Peyer's patch (tissue), 4 donors: ENCODE data around the gene ZNF770.

Source experiments
- POLR2A ChIP-seq, 2 donors: fragments of 450-650 bp; IDR thresholded peaks; one replicate each; pipeline ENCODE4 v1.5.1; 2017; ENCODE audit warnings: antibody characterized with exemption in 2 of 2, mild to moderate bottlenecking in 2 of 2, moderate library complexity in 2 of 2
- TF ChIP-seq, protein P1 (sequence below), 6 experiments: fragments of 450-650 bp in 4 of 6; fragments of 200-600 bp in 2 of 6; sonication (generic) in 1 of 6; IDR thresholded peaks; one replicate each; pipeline ENCODE4 v1.5.1; 2017 to 2019; ENCODE audit warnings: antibody characterized with exemption in 6 of 6, mild to moderate bottlenecking in 3 of 6, moderate library complexity in 1 of 6

DNA sequence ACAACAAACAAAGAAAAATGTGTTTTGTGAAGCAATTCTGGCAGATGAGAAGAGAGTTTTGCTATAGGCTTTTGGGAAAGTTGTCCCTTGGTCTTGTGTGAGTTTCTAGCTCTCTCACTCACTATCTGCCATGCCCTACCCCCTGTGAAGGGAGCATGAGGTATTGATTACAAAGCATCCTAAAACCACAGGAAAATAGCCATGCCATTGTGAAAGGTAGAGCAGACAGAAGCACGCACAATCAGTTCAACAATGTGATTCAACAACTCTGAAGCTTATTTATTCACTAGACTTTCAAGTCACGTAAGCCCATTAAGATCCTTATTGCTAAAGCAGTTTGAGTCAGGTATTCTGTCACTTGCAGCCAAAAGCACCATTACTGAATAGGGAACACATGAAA is 12.0 kb downstream of the ZNF770 start:
- TF ChIP-seq, protein P1, sequence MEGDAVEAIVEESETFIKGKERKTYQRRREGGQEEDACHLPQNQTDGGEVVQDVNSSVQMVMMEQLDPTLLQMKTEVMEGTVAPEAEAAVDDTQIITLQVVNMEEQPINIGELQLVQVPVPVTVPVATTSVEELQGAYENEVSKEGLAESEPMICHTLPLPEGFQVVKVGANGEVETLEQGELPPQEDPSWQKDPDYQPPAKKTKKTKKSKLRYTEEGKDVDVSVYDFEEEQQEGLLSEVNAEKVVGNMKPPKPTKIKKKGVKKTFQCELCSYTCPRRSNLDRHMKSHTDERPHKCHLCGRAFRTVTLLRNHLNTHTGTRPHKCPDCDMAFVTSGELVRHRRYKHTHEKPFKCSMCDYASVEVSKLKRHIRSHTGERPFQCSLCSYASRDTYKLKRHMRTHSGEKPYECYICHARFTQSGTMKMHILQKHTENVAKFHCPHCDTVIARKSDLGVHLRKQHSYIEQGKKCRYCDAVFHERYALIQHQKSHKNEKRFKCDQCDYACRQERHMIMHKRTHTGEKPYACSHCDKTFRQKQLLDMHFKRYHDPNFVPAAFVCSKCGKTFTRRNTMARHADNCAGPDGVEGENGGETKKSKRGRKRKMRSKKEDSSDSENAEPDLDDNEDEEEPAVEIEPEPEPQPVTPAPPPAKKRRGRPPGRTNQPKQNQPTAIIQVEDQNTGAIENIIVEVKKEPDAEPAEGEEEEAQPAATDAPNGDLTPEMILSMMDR (IDR thresholded peaks at IDR 0.05): no peak
- no peak for TF ChIP-seq POLR2A (IDR thresholded peaks at IDR 0.05)
